Measurements from ENCODE around the gene LRTM2. TPM values are rescaled to one million over a fixed set of nuclear protein-coding genes. Genes with fewer than 3 reads are reported as not detected.

LRTM2 gene
- total RNA-seq, 1 donor from 2014 or later = not detected

DNA sequence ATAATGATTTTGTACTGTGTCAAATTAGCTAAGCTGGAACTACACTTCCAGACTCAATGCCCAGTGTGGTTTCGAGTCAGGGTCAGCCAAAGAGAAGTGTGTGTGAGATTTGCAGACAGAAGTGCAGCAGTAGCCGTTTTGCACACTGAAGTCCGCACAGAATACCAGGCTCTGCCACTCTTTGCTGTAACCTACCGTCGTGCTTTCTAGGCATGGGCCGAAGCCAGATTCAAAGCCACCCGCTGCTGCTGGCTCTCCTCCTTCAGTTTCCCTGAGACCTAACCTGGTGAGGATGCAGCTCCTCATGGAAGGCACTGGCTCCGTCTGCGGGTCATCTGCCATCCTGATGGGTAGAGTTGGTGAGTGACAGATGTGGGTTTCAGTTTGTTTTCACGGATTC, 48.8 kb downstream of the LRTM2 start:
- Mint-ChIP-seq H3K27ac (ENCODE audit: unreplicated experiment) (no peak overlapping the region), H3K9me3 (ENCODE audit: unreplicated experiment) (peaks cover 9% of the 10 kb centered on the region), H3K4me3 (ENCODE audit: unreplicated experiment) (no peak overlapping the region), H3K36me3 (ENCODE audit: unreplicated experiment) (no peaks in the 10 kb centered on the region), H3K4me1 (ENCODE audit: unreplicated experiment) (no peaks in the 10 kb centered on the region), H3K27me3 (ENCODE audit: unreplicated experiment) (peaks cover 58% of the 10 kb centered on the region)
- TF ChIP-seq, protein P1, sequence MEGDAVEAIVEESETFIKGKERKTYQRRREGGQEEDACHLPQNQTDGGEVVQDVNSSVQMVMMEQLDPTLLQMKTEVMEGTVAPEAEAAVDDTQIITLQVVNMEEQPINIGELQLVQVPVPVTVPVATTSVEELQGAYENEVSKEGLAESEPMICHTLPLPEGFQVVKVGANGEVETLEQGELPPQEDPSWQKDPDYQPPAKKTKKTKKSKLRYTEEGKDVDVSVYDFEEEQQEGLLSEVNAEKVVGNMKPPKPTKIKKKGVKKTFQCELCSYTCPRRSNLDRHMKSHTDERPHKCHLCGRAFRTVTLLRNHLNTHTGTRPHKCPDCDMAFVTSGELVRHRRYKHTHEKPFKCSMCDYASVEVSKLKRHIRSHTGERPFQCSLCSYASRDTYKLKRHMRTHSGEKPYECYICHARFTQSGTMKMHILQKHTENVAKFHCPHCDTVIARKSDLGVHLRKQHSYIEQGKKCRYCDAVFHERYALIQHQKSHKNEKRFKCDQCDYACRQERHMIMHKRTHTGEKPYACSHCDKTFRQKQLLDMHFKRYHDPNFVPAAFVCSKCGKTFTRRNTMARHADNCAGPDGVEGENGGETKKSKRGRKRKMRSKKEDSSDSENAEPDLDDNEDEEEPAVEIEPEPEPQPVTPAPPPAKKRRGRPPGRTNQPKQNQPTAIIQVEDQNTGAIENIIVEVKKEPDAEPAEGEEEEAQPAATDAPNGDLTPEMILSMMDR (IDR thresholded peaks at IDR 0.05) = no peak
- peak; percentile 60 for DNase-seq (ENCODE audit: extremely low spot score, unreplicated experiment)

DNA sequence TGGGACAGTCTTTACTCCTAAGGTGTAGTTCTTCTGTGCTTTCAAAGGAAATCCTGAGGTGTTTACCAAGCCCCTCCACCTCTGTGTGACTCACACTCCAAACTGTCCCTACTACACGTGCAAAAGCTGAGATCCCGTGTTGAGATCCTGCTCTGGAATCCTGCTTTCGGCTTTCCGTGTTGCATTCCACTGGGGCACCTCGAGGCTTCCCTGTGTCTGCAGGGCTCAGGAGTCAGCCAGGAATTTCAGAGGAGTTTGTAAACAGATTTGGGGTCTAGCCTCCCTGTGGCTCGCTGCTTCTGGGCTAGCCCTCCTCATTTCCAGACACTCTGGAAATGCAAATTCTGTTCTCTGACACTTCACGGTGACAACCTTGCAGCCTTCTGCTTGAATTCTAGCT, 49.7 kb downstream of the LRTM2 start:
- TF ChIP-seq, protein P1 (IDR thresholded peaks at IDR 0.05) = no peak
- no peak for DNase-seq (ENCODE audit: extremely low spot score, unreplicated experiment)
- no peak overlapping the region for H3K4me3 Mint-ChIP-seq (ENCODE audit: unreplicated experiment)
- no peak overlapping the region for H3K27ac Mint-ChIP-seq (ENCODE audit: unreplicated experiment)
- peaks cover 68% of the 10 kb centered on the region for H3K27me3 Mint-ChIP-seq (ENCODE audit: unreplicated experiment)
- H3K36me3 Mint-ChIP-seq (ENCODE audit: unreplicated experiment) = no peaks in the 10 kb centered on the region
- H3K4me1 Mint-ChIP-seq (ENCODE audit: unreplicated experiment) = no peaks in the 10 kb centered on the region
- peaks cover 9% of the 10 kb centered on the region for H3K9me3 Mint-ChIP-seq (ENCODE audit: unreplicated experiment)

DNA sequence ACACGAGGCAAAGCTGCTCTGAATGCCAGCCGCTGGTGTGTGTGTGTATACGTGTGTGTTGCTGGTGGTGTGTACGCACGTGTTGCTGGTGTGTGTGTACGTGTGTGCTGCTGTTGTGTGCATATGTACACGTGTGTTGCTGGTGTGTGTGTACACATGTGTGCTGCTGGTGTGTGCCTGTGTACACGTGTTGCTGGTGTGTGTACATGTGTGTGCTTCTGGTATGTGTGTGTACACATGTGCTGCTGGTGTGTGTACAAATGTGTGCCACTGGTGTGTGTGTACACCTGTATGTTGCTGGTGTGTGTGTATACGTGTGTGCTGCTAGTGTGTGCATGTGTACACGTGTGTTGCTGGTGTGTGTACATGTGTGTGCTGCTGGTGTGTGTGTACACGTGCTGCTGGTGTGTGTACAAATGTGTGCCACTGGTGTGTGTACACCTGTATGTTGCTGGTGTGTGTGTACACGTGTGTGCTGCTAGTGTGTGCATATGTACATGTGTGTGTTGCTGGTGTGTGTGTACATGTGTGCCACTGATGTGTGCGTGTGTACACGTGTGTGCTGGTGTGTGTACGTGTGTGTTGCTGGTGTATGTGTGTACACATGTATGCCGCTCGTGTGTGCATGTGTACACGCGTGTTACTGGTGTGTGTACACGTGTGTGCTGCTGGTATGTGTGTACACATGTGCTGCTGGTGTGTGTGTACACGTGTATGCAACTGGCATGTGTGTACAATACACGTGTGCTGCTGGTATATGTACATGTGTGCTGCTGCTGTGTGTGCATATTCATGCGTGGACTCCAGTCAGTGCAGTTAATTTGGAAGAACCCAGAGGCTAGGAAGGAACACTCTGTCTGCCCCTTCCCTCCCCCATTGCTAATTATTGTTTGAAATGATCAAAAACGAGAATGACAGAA, 50.9 kb downstream of the LRTM2 start:
- peaks cover 9% of the 10 kb centered on the region for H3K9me3 Mint-ChIP-seq (ENCODE audit: unreplicated experiment)
- H3K4me3 Mint-ChIP-seq (ENCODE audit: unreplicated experiment) = no peak overlapping the region
- peak; percentile 48 for DNase-seq (ENCODE audit: extremely low spot score, unreplicated experiment)
- H3K4me1 Mint-ChIP-seq (ENCODE audit: unreplicated experiment) = no peaks in the 10 kb centered on the region
- H3K27ac Mint-ChIP-seq (ENCODE audit: unreplicated experiment) = no peak overlapping the region
- TF ChIP-seq, protein P1 (IDR thresholded peaks at IDR 0.05) = no peak
- H3K36me3 Mint-ChIP-seq (ENCODE audit: unreplicated experiment) = no peaks in the 10 kb centered on the region
- H3K27me3 Mint-ChIP-seq (ENCODE audit: unreplicated experiment) = peaks cover 75% of the 10 kb centered on the region

DNA sequence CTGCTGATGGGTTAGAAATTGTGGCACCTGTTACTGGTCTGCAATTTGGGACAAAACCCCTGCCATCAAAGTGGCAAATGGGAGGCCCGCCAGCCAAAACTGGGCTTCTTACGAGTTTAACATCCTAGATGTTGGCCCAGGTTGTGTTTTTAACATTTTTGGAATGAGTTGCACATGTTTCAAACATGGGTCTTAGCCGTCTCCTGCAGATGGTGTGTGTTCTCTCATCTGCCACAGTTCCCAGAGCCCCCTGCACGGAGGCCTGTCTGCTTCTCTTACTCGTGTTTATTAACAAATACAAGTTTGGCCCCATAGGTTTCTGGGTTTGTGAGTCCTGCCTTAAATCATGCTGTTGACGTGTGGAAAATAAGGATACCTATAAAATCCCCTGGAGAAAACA, 51.6 kb downstream of the LRTM2 start:
- H3K9me3 Mint-ChIP-seq (ENCODE audit: unreplicated experiment) = peaks cover 9% of the 10 kb centered on the region
- no peak overlapping the region for H3K4me3 Mint-ChIP-seq (ENCODE audit: unreplicated experiment)
- H3K27ac Mint-ChIP-seq (ENCODE audit: unreplicated experiment) = no peak overlapping the region
- no peaks in the 10 kb centered on the region for H3K4me1 Mint-ChIP-seq (ENCODE audit: unreplicated experiment)
- peaks cover 75% of the 10 kb centered on the region for H3K27me3 Mint-ChIP-seq (ENCODE audit: unreplicated experiment)
- no peak for DNase-seq (ENCODE audit: extremely low spot score, unreplicated experiment)
- TF ChIP-seq, protein P1 (IDR thresholded peaks at IDR 0.05) = no peak
- H3K36me3 Mint-ChIP-seq (ENCODE audit: unreplicated experiment) = no peaks in the 10 kb centered on the region

DNA sequence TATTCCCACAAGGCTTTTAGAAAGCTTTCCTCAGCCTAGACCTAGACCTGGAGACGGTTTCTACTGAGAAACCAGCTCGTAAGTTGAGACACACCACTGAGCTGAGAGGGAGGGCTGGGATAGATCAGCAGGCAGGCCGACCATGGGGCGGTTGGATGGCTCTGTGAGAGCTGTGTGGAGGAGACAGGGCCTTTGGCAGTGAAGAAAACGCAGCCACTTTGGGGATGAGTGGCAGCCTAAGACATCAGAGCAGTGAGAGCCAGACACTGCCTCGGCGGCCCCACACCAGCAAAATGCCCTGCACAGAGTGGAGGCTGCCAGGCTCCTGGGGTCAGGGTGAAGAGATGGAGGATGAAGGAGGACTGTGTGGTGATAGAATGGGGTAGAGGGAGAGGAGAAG, 52.1 kb downstream of the LRTM2 start:
- Mint-ChIP-seq H3K4me3 (ENCODE audit: unreplicated experiment) (no peak overlapping the region), H3K9me3 (ENCODE audit: unreplicated experiment) (peaks cover 9% of the 10 kb centered on the region), H3K4me1 (ENCODE audit: unreplicated experiment) (no peaks in the 10 kb centered on the region), H3K36me3 (ENCODE audit: unreplicated experiment) (no peaks in the 10 kb centered on the region), H3K27me3 (ENCODE audit: unreplicated experiment) (peaks cover 75% of the 10 kb centered on the region), H3K27ac (ENCODE audit: unreplicated experiment) (no peak overlapping the region)
- TF ChIP-seq, protein P1 (IDR thresholded peaks at IDR 0.05) = no peak
- peak; percentile 78 for DNase-seq (ENCODE audit: extremely low spot score, unreplicated experiment)
